Thyroid gland (tissue), 4 donors: ENCODE data around the gene MTUS2.

Source experiments
- CTCF ChIP-seq, 6 experiments: fragments of 200-600 bp in 3 of 6; fragments of 450-650 bp in 3 of 6; sonication (generic) in 3 of 6; IDR thresholded peaks; one replicate each; pipeline ENCODE4 v1.5.1; 2016 to 2019; ENCODE audit warnings: antibody characterized with exemption in 6 of 6, mild to moderate bottlenecking in 2 of 6, inconsistent platforms in 1 of 6, moderate library complexity in 1 of 6
- POLR2A ChIP-seq, 2 donors: fragments of 450-650 bp; IDR thresholded peaks; one replicate each; pipeline ENCODE4 v1.6.1; 2017; ENCODE audit warnings: antibody characterized with exemption in 2 of 2, mild to moderate bottlenecking in 2 of 2, moderate library complexity in 1 of 2

GRCh38 chr13:29383476-29383875 lies 563.3 kb downstream of the MTUS2 start:
- TF ChIP-seq CTCF (IDR thresholded peaks at IDR 0.05) (no peak), POLR2A (IDR thresholded peaks at IDR 0.05) (no peak)
